Measurements from ENCODE around the gene GBA2.
A peak's percentile ranks its signal among the peaks of the same experiment; 100 is the strongest.

Gene GBA2

DNA sequence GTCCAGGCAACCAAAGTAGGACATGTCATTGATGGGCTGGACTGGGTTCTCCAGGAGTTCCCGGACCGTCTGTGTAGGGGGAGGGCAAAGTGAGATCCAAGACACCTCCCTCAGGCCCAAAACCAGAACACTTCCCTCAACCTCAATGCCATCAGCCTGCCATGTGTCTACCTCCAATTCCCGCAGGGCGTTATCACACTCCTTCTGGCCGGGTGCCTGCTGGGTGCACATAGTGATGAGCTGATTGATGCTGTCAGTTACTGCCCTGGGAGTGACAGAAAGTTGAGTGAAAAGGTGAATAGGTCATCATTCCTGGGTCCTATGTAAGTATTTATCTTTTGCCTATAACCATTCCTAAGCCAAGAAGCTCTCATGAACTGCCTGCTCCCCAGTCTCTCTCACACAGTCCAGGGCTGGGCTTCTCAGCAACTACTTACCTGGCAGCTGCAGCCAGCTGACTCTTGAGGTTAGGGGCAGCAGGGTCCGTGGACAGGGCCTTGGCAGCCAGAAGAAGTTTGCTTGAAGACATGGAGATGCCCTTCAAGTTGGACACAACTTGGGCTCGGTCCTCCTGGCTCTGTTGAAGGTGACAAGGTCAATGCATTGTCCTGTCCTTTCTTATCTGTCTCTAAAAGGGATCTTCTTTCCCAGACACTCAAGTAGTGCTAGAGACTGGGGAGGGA is 38.1 kb downstream of the GBA2 start:
- no peak for DNase-seq
- TF ChIP-seq POLR2A (IDR thresholded peaks at IDR 0.05; ENCODE audit: low read length) (no peak), GATA1 (IDR thresholded peaks at IDR 0.05; ENCODE audit: low read depth, low read length) (no peak)

DNA sequence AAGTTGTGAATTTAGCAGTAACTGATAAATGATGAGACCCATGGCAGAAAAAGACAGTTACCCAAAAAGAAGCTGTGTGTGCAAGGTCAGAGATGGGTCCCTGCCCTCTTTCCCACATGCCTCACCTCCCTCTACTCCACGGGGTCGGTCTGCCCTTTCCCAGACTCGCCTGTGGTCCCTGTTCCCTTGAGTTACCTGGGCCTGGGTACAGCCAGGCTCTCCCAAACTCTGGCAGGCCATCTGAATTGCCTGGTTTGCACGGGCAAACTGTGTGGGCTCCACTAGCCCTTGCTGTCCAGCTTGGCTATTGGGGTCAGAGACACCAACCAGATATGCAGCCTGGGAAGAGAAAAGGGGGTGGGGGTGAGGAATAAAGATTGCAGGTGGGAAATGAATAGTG is 40.9 kb downstream of the GBA2 start:
- DNase-seq = no peak
- no peak for TF ChIP-seq GATA1 (IDR thresholded peaks at IDR 0.05; ENCODE audit: low read depth, low read length)
- no peak for TF ChIP-seq POLR2A (IDR thresholded peaks at IDR 0.05; ENCODE audit: low read length)

DNA sequence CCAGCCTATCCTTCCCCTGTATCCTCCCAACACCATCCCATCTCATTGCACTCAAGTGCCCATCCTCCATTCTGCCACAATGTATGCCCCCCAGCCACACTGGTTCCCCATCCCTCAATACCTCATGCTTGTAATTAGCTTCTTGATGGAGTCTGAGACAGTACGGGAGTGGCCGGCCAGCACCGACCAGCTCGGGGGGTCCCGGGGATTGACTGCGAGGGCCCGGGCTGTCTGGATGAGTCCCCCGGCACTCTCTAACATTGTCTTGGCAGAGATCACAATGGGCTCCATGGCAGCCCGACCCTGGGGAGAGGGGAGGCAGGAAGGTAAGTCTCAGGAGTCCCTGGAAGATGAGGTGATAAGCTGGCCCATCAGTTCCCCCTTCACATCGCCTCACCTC is 42.1 kb downstream of the GBA2 start:
- DNase-seq = no peak
- TF ChIP-seq GATA1 (IDR thresholded peaks at IDR 0.05; ENCODE audit: low read depth, low read length) = no peak
- TF ChIP-seq POLR2A (IDR thresholded peaks at IDR 0.05; ENCODE audit: low read length) = no peak

DNA sequence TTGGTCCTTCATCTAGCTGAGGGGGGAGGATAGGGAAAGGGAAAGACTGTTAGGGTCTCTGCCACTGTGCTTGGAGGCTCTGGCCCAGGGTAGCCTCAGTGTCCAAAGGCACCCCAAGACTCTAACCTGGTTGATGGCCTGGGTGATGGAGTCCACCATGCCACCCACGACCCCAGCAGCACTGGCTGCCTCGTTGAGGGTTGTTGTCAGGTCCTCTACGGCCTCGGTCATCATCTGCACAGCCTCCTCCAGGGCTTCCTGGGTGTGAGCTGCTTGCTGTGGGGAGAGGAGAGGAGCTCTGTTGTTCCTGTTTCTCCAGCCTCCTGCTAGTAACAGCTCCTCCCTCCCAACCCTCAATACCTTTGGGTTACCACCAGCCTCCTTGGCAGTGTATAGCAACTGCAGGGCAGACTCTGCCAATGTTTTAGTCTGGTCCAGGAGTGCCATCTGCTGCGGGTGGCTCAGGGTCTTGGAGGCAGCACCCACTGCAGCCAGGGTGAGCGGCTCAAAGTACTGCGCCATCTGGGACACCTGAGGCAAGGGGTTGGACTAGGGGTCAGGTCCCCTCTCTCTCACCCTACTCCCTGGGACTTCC is 43.1 kb downstream of the GBA2 start:
- TF ChIP-seq POLR2A (IDR thresholded peaks at IDR 0.05; ENCODE audit: low read length) (no peak), GATA1 (IDR thresholded peaks at IDR 0.05; ENCODE audit: low read depth, low read length) (no peak)
- DNase-seq = no peak

DNA sequence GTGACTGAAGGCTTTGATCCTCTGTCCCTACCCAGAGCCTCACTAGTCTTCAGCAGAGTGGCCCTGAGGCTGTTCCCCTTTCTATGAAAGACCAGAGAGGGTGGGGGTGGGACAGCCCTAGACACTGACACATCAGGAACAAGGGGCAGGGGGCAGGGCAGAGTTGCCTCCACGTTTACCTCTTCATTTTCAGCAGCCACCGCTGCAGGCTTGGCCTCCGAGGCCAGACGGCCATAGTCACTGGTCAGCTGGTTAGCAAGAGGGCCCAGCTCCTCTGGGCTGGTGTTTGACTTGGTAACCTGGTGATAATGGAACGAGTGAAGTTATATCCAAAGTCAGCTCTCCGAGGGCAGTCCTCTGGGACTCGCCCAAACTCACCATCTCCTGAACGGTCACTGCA is 43.7 kb downstream of the GBA2 start:
- DNase-seq = no peak
- TF ChIP-seq GATA1 (IDR thresholded peaks at IDR 0.05; ENCODE audit: low read depth, low read length) = no peak
- TF ChIP-seq POLR2A (IDR thresholded peaks at IDR 0.05; ENCODE audit: low read length) = no peak

DNA sequence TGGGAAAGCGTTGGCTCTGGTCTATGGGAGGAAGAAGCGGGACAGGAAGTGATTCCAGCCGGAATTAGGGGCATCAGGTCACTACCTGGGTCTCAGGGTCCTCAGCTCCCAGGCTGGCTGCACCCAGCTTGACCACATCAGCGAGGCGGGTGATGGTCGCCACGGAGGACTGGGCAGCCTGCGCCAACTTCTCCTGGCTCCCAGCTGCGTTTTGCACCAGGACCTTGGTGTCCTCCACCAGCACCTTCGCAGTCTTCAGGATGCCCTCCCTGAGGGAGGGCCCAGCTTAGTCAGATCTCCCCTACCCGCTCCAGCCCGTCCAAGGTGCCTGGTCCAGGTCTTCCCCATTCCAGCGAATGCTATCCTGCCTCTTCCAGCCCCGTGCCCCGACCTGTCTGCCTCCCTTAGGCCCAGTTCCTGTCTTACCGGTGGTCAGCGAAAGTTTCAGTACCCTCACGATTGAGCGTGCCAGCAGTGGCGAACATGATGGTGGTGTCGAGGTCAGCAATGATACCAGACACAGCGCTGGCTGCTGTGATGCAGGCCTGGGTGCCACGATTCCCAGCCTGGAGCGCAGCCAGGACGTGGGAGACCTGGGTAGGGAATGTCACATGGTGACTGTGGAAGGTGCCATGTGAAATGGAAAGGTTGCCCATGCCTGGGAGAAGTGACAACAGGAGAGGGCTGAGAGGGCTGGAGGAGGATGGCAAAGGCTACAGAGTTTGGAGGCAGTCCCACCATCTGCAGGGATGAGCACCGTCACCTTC is 44.9 kb downstream of the GBA2 start:
- TF ChIP-seq POLR2A (IDR thresholded peaks at IDR 0.05; ENCODE audit: low read length) = no peak
- no peak for TF ChIP-seq GATA1 (IDR thresholded peaks at IDR 0.05; ENCODE audit: low read depth, low read length)
- DNase-seq = no peak

DNA sequence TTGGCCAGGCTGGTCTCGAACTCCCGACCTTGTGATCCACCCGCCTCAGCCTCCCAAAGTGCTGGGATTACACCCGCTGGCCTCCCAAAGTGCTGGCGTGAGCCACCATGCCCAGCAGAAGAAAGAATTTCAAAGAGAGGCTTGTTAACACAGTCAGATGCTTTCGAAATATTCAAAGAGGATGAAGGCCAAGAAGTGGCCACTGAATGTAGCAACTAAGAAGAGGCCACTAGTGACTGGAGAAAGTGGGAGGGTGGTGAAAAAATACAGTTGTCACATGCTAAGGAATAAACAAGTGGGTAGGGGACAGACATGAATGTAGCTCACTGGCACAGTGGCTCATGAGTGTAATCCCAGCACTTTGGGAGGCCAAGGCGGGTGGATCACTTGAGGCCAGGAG is 46.3 kb downstream of the GBA2 start:
- no peak for DNase-seq
- TF ChIP-seq GATA1 (IDR thresholded peaks at IDR 0.05; ENCODE audit: low read depth, low read length) = no peak
- TF ChIP-seq POLR2A (IDR thresholded peaks at IDR 0.05; ENCODE audit: low read length) = no peak

DNA sequence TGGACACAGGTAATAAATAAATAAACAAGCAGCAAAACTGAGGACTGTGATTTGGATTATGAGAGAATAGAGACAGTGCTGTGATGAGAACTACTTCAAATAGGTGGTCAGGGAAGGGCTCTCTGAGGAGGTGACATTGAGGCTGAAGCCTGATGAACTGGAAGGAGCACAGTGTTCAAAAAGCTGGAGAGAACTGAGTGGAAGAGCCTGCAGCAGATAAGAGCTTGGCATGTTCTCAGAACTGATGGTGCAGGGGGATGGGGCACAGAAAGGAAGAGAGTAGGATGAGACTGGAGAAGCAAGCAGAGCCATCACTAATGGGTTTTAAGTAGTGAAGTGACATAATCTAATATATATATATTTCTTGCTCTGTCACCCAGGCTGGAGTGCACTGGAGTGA is 48.1 kb downstream of the GBA2 start:
- no peak for DNase-seq
- TF ChIP-seq POLR2A (IDR thresholded peaks at IDR 0.05; ENCODE audit: low read length) (no peak), GATA1 (IDR thresholded peaks at IDR 0.05; ENCODE audit: low read depth, low read length) (no peak)

DNA sequence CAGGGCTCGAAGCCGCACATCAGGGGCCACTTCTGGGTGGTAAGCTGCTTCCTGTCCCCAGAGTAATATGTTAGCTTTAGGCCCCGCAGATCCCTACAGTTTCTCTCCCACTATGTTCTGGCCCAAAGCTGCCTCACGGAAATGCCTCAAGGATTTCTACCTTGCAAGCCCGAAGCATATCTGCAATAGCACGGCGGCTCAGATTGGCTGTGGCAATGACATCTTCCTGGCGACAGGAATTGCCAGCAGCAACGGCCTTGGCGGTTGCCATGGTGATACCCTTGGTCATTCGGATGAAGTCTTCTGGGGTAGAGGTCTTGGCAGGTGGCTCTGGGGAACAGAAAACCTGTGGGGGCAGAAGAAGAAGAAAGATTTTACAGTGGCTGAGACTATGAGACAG is 49.0 kb downstream of the GBA2 start:
- no peak for DNase-seq
- TF ChIP-seq GATA1 (IDR thresholded peaks at IDR 0.05; ENCODE audit: low read depth, low read length) (no peak), POLR2A (IDR thresholded peaks at IDR 0.05; ENCODE audit: low read length) (no peak)

DNA sequence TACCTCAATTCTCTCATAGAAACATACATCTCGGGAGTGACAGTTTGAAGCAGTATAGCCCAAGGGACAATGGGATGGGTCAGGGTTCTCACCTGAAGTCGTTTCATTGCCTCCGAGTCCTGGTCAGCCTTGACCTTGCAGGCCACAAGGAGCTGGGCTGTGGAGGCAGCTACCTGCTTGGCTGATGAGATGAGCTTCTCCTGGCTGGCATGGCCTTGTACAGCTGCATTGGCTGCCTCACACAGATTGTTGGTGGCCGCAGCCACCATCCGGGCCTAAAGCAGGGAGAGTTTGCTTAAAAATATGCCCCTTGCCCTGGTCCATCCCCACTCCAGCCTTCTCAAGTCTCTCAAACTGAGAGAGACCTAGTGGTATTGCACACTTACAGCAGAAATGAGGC is 50.8 kb downstream of the GBA2 start:
- DNase-seq = no peak
- TF ChIP-seq GATA1 (IDR thresholded peaks at IDR 0.05; ENCODE audit: low read depth, low read length) (no peak), POLR2A (IDR thresholded peaks at IDR 0.05; ENCODE audit: low read length) (no peak)

DNA sequence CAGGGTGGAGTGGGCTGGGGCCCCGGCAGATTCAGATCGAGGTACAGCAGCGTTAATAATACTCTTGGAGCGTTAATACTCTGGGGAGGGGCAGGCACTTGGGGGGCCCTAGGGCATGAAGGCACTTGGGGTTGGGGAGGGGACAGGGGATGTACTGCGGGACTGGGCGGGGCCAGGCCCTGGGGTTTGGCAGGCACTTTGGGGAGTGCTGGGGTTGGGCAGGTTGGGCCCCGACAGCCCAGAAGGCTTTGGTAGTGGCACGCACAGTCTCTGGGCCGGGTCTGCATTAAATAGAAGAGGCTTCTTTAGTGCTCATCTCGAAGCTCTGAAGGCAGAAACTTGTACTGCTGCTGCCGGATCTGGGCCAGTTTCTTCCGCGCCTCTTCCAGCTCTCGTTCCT is 51.5 kb downstream of the GBA2 start:
- DNase-seq = no peak
- TF ChIP-seq POLR2A (IDR thresholded peaks at IDR 0.05; ENCODE audit: low read length) = no peak
- no peak for TF ChIP-seq GATA1 (IDR thresholded peaks at IDR 0.05; ENCODE audit: low read depth, low read length)

DNA sequence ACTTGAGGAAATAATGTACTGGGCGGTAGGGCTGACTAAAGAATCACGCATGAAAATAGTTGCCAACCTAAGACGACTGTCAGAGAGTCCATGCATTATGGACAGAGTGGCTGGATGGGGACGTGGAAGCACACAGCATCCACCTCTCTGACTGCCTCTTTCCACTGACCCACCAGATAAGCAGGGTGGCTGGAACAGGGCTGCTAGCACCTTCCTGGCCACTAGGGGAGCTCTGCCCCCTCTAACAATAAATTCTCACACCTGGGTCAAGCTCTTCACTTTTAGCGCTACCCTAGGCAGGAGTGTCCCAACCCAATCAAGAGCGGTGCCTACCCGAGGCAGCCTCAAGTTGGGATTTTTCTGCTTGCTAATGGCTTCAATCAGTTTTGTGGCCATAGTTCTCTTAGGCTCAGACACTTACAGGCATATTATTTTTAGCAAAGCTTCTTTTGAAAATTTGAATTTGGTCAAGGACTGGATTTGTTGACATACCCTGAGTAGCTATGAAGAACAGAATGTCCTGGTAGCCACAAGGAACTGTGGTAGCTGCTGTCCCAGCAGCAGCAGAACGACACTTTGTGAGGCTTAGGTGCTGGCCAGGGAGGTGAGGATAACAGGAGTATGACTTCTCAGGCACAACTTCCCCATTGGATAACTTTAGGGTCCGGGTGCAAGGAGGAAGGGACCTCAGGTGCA is 52.4 kb downstream of the GBA2 start:
- DNase-seq = peak; percentile 64 to 76

DNA sequence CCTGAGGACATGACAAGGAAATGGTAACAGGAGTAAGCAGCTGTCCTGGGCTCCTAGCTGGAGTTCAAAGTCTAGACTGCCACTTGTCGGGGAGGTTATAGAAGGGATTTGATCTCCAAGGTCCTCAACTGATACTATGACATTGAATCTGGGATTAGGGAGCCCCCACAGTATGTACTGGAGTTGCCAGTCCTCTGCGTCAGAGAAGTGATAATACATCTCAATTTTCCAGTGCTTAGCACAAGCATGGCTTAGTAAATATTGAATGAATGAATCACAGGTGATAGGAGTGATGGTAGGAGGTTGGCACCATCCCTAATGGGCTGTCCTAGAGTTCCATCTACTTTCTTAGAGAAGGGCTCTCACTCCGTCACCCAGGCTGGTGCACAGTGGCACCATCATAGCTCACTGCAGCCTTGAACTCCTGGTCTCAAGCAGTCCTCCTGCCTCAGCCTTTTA is 53.1 kb downstream of the GBA2 start:
- no peak for DNase-seq
- TF ChIP-seq POLR2A (IDR thresholded peaks at IDR 0.05; ENCODE audit: low read length) = no peak
- TF ChIP-seq GATA1 (IDR thresholded peaks at IDR 0.05; ENCODE audit: low read depth, low read length) = no peak

More for the DNA sequence above, 52.4 kb downstream of the GBA2 start:
- TF ChIP-seq GATA1 (IDR thresholded peaks at IDR 0.05; ENCODE audit: low read depth, low read length) (no peak), POLR2A (IDR thresholded peaks at IDR 0.05; ENCODE audit: low read length) (no peak)

DNA sequence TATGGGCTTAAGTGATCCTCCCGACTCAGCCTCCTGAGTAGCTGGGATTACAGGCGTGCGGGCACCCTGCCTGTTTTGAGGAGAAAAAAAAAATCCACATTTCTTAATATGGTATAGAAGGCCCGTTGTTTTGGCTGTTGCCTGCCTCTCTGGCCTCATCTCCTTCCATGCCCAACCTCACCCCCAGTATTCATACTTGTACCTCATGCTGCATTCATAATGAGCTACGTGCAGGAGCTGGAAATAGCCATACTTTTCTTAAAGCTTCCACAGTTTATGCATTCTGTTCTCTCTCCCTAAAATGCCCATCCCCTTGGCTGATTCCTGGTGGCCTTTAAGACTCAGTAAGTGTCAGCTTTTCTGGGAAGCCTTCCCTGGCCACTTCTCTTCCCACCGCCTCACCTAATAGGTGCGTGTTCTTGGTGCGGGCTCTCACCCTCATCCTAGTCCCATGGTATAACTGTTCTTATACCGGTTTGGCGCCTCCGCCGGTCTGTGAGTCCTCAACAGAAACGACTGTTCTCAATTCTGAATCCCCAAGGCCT is 57.2 kb downstream of the GBA2 start:
- TF ChIP-seq GATA1 (IDR thresholded peaks at IDR 0.05; ENCODE audit: low read depth, low read length) = no peak
- no peak for TF ChIP-seq POLR2A (IDR thresholded peaks at IDR 0.05; ENCODE audit: low read length)
- no peak for DNase-seq

Measured in erythroblast (primary cell).